T-cell (primary cell): ENCODE measurements around the gene ARID5B. TPM values are rescaled to one million over a fixed set of nuclear protein-coding genes. Genes with fewer than 3 reads are reported as not detected.
A peak's percentile ranks its signal among the peaks of the same experiment; 100 is the strongest.

Source experiments
- ATAC-seq, 4 experiments: fragments of 200-7000 bp in 3 of 4; fragments of 150-1000 bp in 1 of 4; cut with Tn5 transposase; replicated peaks in 1 of 4; 1 replicate in 3 of 4; 2 replicates in 1 of 4; pipeline ENCODE4 v1.10.0; 2021; ENCODE audit warnings: moderate library complexity in 3 of 4, mild to moderate bottlenecking in 2 of 4, moderate number of reproducible peaks in 1 of 4
- CTCF ChIA-PET, 2 donors: fragments of 300-600 bp; sonication (Branson Sonifier 250); formaldehyde crosslinking; loops; one replicate each; lab custom pipeline; 2022; ENCODE audit warnings: antibody characterized with exemption in 2 of 2; lab: Charles Lee
- POLR2A ChIA-PET, 2 donors: fragments of 300-600 bp; sonication (Branson Sonifier 250); formaldehyde crosslinking; loops; one replicate each; lab custom pipeline; 2022; ENCODE audit warnings: antibody characterized with exemption in 2 of 2; lab: Charles Lee
- DNase-seq, 35 experiments: peaks; one replicate each; pipeline versions ENCODE4 v3.0.0 to v3.0.0-alpha.2; 2013 to 2023
- H3K27ac ChIP-seq: one replicate; pipeline ENCODE4 v1.5.1; 2013; ENCODE audit warnings: low read length
- H3K27me3 ChIP-seq, 2 experiments: replicated peaks in 1 of 2; 1 replicate in 1 of 2; 2 replicates in 1 of 2; pipeline versions ENCODE4 v1.6.1 to v1.7.0; 2013; ENCODE audit warnings: low read length in 1 of 2, mixed read lengths in 1 of 2; ENCODE audit not compliant: control insufficient read depth in 2 of 2, insufficient read depth in 2 of 2; ENCODE audit errors: extremely low read depth in 1 of 2
- H3K36me3 ChIP-seq, 2 donors: 1 replicate in 1 of 2; 2 replicates in 1 of 2; pipeline versions ENCODE4 v1.6.1 to v1.7.0; 2013; ENCODE audit warnings: low read length in 1 of 2; ENCODE audit not compliant: control insufficient read depth in 2 of 2, insufficient read depth in 1 of 2; ENCODE audit errors: extremely low read depth in 1 of 2
- H3K4me1 ChIP-seq, 2 experiments: 1 replicate in 1 of 2; 2 replicates in 1 of 2; pipeline versions ENCODE4 v1.6.1 to v1.7.0; 2013; ENCODE audit warnings: low read length in 2 of 2, mixed read lengths in 1 of 2; ENCODE audit not compliant: insufficient read depth in 2 of 2, control insufficient read depth in 1 of 2; ENCODE audit errors: extremely low read depth in 1 of 2
- H3K4me3 ChIP-seq, 2 donors: 1 replicate in 1 of 2; 2 replicates in 1 of 2; pipeline versions ENCODE4 v1.5.1 to v1.7.0; 2013; ENCODE audit warnings: mild to moderate bottlenecking in 2 of 2, low read length in 1 of 2, moderate library complexity in 1 of 2; ENCODE audit not compliant: control insufficient read depth in 1 of 2; ENCODE audit errors: extremely low read depth in 1 of 2
- H3K9me3 ChIP-seq: 2 replicates; pipeline ENCODE4 v1.7.0; 2013
- H3K27ac Mint-ChIP-seq, 2 donors: one replicate each; pipeline ENCODE4 v1.8.0; 2020 to 2021; ENCODE audit warnings: mild to moderate bottlenecking in 2 of 2, mixed read lengths in 2 of 2
- H3K27me3 Mint-ChIP-seq, 2 donors: one replicate each; pipeline ENCODE4 v1.8.0; 2021 to 2022; ENCODE audit warnings: mixed read lengths in 2 of 2
- H3K36me3 Mint-ChIP-seq: one replicate; pipeline ENCODE4 v1.8.0; 2021; ENCODE audit warnings: mixed read lengths
- H3K4me1 Mint-ChIP-seq, 3 donors: one replicate each; pipeline ENCODE4 v1.8.0; 2020 to 2022; ENCODE audit warnings: mixed read lengths in 3 of 3, mild to moderate bottlenecking in 1 of 3
- H3K4me3 Mint-ChIP-seq, 3 donors: one replicate each; pipeline ENCODE4 v1.8.0; 2020 to 2022; ENCODE audit warnings: mild to moderate bottlenecking in 3 of 3, mixed read lengths in 3 of 3, moderate library complexity in 3 of 3
- H3K9me3 Mint-ChIP-seq, 3 donors: one replicate each; pipeline ENCODE4 v1.8.0; 2020 to 2022; ENCODE audit warnings: mixed read lengths in 3 of 3
- WGBS: methylation state at CpG from one replicate; pipeline ENCODE4 v1.1.5; 2013; ENCODE audit warnings: missing lambda C conversion rate; ENCODE audit not compliant: insufficient coverage; 5-methylcytosine and 5-hydroxymethylcytosine counted together
- total RNA-seq, 35 experiments: library from RNA in 6 of 35; stranded (reverse) in 6 of 35; fragments of 120-200 nt in 1 of 35; gene quantifications; one replicate each; pipeline versions ENCODE4 v1.2.1 to v1.2.4 and lab custom pipeline; 2013 to 2026

The ARID5B gene
- total RNA-seq, 5 donors from 2014 or later (not counting 1 experiment from before 2014, with no cell fraction given): 34.0 to 75.5 (median 42.5) TPM

GRCh38 chr10:62019685-62020359 is 118.3 kb downstream of the ARID5B start:
- H3K27ac Mint-ChIP-seq: peak overlapping the region in 1 of 2 donors; percentile 23
- peaks cover 0 to 5% of the 10 kb centered on the region in 2 experiments for H3K4me1 ChIP-seq
- ChIA-PET CTCF (interaction anchor here in 1 of 2 donors (1.0 to 2.6 kb wide), 3 partner anchors 18 to 56 kb away, joined by 3 to 12 read pairs (median 5); no protein-coding TSS in a partner anchor), POLR2A (interaction anchor here (0.5 to 0.6 kb wide), 3 partner anchors 9 to 31 kb away, joined by 3 to 7 read pairs (median 3); no protein-coding TSS in a partner anchor)
- H3K36me3 Mint-ChIP-seq: peaks cover 43% of the 10 kb centered on the region
- no peaks in the 10 kb centered on the region for H3K27me3 Mint-ChIP-seq
- H3K4me1 Mint-ChIP-seq: peaks cover 51 to 87% (median 84%) of the 10 kb centered on the region in 3 donors
- no peak for ATAC-seq
- no peak overlapping the region for H3K4me3 ChIP-seq
- H3K27me3 ChIP-seq: no peaks in the 10 kb centered on the region
- no peak overlapping the region for H3K4me3 Mint-ChIP-seq
- no peaks in the 10 kb centered on the region for H3K9me3 ChIP-seq
- H3K36me3 ChIP-seq: no peaks in the 10 kb centered on the region
- H3K9me3 Mint-ChIP-seq: peaks cover 0 to 3% (median 0%) of the 10 kb centered on the region in 3 donors
- H3K27ac ChIP-seq: no peak overlapping the region
- 58% methylated on average over 2 of the region's 6 CpGs for WGBS
- no peak for DNase-seq

- ChIA-PET CTCF (interaction anchor here (0.6 to 2.6 kb wide), 5 partner anchors 16 to 411 kb away, joined by 4 to 12 read pairs (median 6); no protein-coding TSS in a partner anchor), POLR2A (interaction anchor here (0.6 to 0.8 kb wide), 4 partner anchors 10 to 269 kb away, joined by 3 to 4 read pairs (median 3); no protein-coding TSS in a partner anchor)
- no peaks in the 10 kb centered on the region for H3K9me3 ChIP-seq
- no peak overlapping the region for H3K4me3 Mint-ChIP-seq
- H3K27me3 ChIP-seq: no peaks in the 10 kb centered on the region
- peaks cover 0 to 3% (median 0%) of the 10 kb centered on the region in 3 donors for H3K9me3 Mint-ChIP-seq
- peaks cover 50% of the 10 kb centered on the region for H3K36me3 Mint-ChIP-seq
- no peaks in the 10 kb centered on the region for H3K36me3 ChIP-seq
- no peak overlapping the region for H3K4me3 ChIP-seq
- no peak for DNase-seq
- H3K4me1 Mint-ChIP-seq: peaks cover 46 to 90% (median 88%) of the 10 kb centered on the region in 3 donors
- H3K4me1 ChIP-seq: peaks cover 0 to 5% of the 10 kb centered on the region in 2 experiments
- ATAC-seq: no peak
- no peaks in the 10 kb centered on the region for H3K27me3 Mint-ChIP-seq
- no CpG with 5 or more reads among the region's 2 CpGs for WGBS
- H3K27ac Mint-ChIP-seq: no peak overlapping the region
- H3K27ac ChIP-seq: no peak overlapping the region
Measured at GRCh38 chr10:62021128-62021665, 119.7 kb downstream of the ARID5B start.

- peaks cover 0 to 3% (median 0%) of the 10 kb centered on the region in 3 donors for H3K9me3 Mint-ChIP-seq
- DNase-seq (no peak), ATAC-seq (no peak)
- Histone ChIP-seq H3K27ac (no peak overlapping the region), H3K27me3 (no peaks in the 10 kb centered on the region), H3K4me1 (peaks cover 0 to 5% of the 10 kb centered on the region in 2 experiments), H3K9me3 (no peaks in the 10 kb centered on the region), H3K36me3 (no peaks in the 10 kb centered on the region), H3K4me3 (no peak overlapping the region)
- POLR2A ChIA-PET: interaction anchor here in 1 of 2 donors (0.6 kb wide), 2 partner anchors 21 to 1527 kb away, joined by 3 read pairs; no protein-coding TSS in a partner anchor
- CTCF ChIA-PET: interaction anchor here in 1 of 2 donors (0.8 to 1.5 kb wide), 2 partner anchors 33 to 120 kb away, joined by 4 to 6 read pairs; no protein-coding TSS in a partner anchor
- WGBS: 100% methylated on average over 1 of the region's 5 CpGs
- H3K4me3 Mint-ChIP-seq: no peak overlapping the region
- H3K36me3 Mint-ChIP-seq: peaks cover 48% of the 10 kb centered on the region
- peak overlapping the region; percentile 29 to 40 for H3K27ac Mint-ChIP-seq
- no peaks in the 10 kb centered on the region for H3K27me3 Mint-ChIP-seq
- H3K4me1 Mint-ChIP-seq: peaks cover 38 to 88% (median 85%) of the 10 kb centered on the region in 3 donors
Measured at GRCh38 chr10:62021978-62022802, 120.7 kb downstream of the ARID5B start.

GRCh38 chr10:62022830-62023229 is 121.3 kb downstream of the ARID5B start:
- ATAC-seq (no peak), DNase-seq (no peak)
- H3K27ac ChIP-seq: no peak overlapping the region
- H3K27ac Mint-ChIP-seq: peak overlapping the region; percentile 29 to 40
- H3K36me3 ChIP-seq: no peaks in the 10 kb centered on the region
- peaks cover 0 to 5% of the 10 kb centered on the region in 2 experiments for H3K4me1 ChIP-seq
- peaks cover 0 to 3% (median 0%) of the 10 kb centered on the region in 3 donors for H3K9me3 Mint-ChIP-seq
- 70% methylated on average over 5 of the region's 6 CpGs for WGBS
- no peaks in the 10 kb centered on the region for H3K27me3 Mint-ChIP-seq
- H3K9me3 ChIP-seq: no peaks in the 10 kb centered on the region
- H3K4me3 ChIP-seq: no peak overlapping the region
- ChIA-PET POLR2A (interaction anchor here in 1 of 2 donors (0.6 kb wide), 1 partner anchor 1526 kb away, joined by 3 read pairs; no protein-coding TSS in a partner anchor), CTCF (interaction anchor here in 1 of 2 donors (0.6 to 1.5 kb wide), 2 partner anchors 34 to 1571 kb away, joined by 4 read pairs; no protein-coding TSS in a partner anchor)
- peaks cover 38 to 87% (median 85%) of the 10 kb centered on the region in 3 donors for H3K4me1 Mint-ChIP-seq
- no peaks in the 10 kb centered on the region for H3K27me3 ChIP-seq
- H3K36me3 Mint-ChIP-seq: peaks cover 47% of the 10 kb centered on the region
- H3K4me3 Mint-ChIP-seq: no peak overlapping the region

- Mint-ChIP-seq H3K4me3 (no peak overlapping the region), H3K27me3 (no peaks in the 10 kb centered on the region), H3K4me1 (peaks cover 39 to 87% (median 86%) of the 10 kb centered on the region in 3 donors), H3K36me3 (peaks cover 49% of the 10 kb centered on the region), H3K9me3 (peaks cover 0 to 3% (median 0%) of the 10 kb centered on the region in 3 donors), H3K27ac (peak overlapping the region; percentile 40 to 76)
- no peaks in the 10 kb centered on the region for H3K27me3 ChIP-seq
- H3K27ac ChIP-seq: no peak overlapping the region
- peaks cover 0 to 5% of the 10 kb centered on the region in 2 experiments for H3K4me1 ChIP-seq
- no peak overlapping the region for H3K4me3 ChIP-seq
- H3K9me3 ChIP-seq: no peaks in the 10 kb centered on the region
- no CpG with 5 or more reads among the region's 1 CpG for WGBS
- H3K36me3 ChIP-seq: peaks cover 0 to 3% of the 10 kb centered on the region in 2 donors
- no peak for ATAC-seq
- CTCF ChIA-PET: interaction anchor here in 1 of 2 donors (0.6 to 1.7 kb wide), 3 partner anchors 35 to 1570 kb away, joined by 4 read pairs; no protein-coding TSS in a partner anchor
- POLR2A ChIA-PET: interaction anchor here in 1 of 2 donors (0.6 to 0.7 kb wide), 2 partner anchors 1426 to 1526 kb away, joined by 3 read pairs; no protein-coding TSS in a partner anchor
- DNase-seq: no peak
Measured at GRCh38 chr10:62023329-62023728, 121.8 kb downstream of the ARID5B start.
